Measurements from ENCODE around the gene LDLRAD1. TPM values are rescaled to one million over a fixed set of nuclear protein-coding genes. Genes with fewer than 3 reads are reported as not detected.

The LDLRAD1 gene
- total and polyA plus RNA-seq, 10 of the 15 experiments (the other 5 are each of a cell fraction or from before 2014, with no cell fraction given): not detected

- ChIA-PET SMC1A (ENCODE audit: uncharacterized antibody, unreplicated experiment) (no interaction called here), CTCF (no interaction called here), RAD21 (ENCODE audit: unreplicated experiment) (no interaction called here), POLR2A (no interaction called here)
- Histone ChIP-seq H3K4me2 (ENCODE audit: control insufficient read depth, insufficient read depth) (no peak overlapping the region), H2AFZ (ENCODE audit: control insufficient read depth, low read depth, low read length) (no peak overlapping the region), H3K4me1 (ENCODE audit: control insufficient read depth, insufficient read depth, low read length) (no peaks in the 10 kb centered on the region), H3K9ac (ENCODE audit: control insufficient read depth, insufficient read depth, low read length) (no peak overlapping the region), H4K20me1 (ENCODE audit: control insufficient read depth, insufficient read depth) (no peaks in the 10 kb centered on the region), H3K79me2 (ENCODE audit: control insufficient read depth, insufficient read depth, low read length) (no peaks in the 10 kb centered on the region), H3K27me3 (replicated peaks in 1 of 2; ENCODE audit: control insufficient read depth in 2 of 2, insufficient read depth in 2 of 2, low read length in 1 of 2) (no peaks in the 10 kb centered on the region), H3K27ac (ENCODE audit: control insufficient read depth, insufficient read depth) (no peak overlapping the region), H3K9me3 (replicated peaks; ENCODE audit: control insufficient read depth, insufficient read depth, low read length) (no peaks in the 10 kb centered on the region), H3K4me3 (no peak overlapping the region), H3K36me3 (ENCODE audit: control insufficient read depth in 2 of 2, insufficient read depth in 2 of 2, low read length in 1 of 2) (peaks cover 3 to 13% of the 10 kb centered on the region in 2 experiments)
- WGBS (ENCODE audit: insufficient coverage, insufficient replicate concordance, low lambda C conversion rate, missing lambda C conversion rate): 72% methylated on average over 2 of the region's 2 CpGs
- TF ChIP-seq IRF5 (IDR thresholded peaks at IDR 0.05; ENCODE audit: borderline replicate concordance): no peak
- TF ChIP-seq RCOR1 (conservative IDR thresholded peaks at IDR 0.05; ENCODE audit: low read depth, low read length): no peak
- no peak for TF ChIP-seq NFYA (IDR thresholded peaks at IDR 0.05; ENCODE audit: borderline replicate concordance, low read depth, low read length)
- TF ChIP-seq PKNOX1 (IDR thresholded peaks at IDR 0.05): no peak
- TF ChIP-seq EGR1 (IDR thresholded peaks at IDR 0.05; ENCODE audit: borderline replicate concordance in 1 of 2, low read depth in 2 of 2, low read length in 2 of 2): no peak
- no peak for TF ChIP-seq CBX5 (IDR thresholded peaks at IDR 0.05; ENCODE audit: low read depth)
- no peak for TF ChIP-seq SREBF1 (IDR thresholded peaks at IDR 0.05; ENCODE audit: low read length)
- TF ChIP-seq ZBTB4 (CRISPR knock-in tag; IDR thresholded peaks at IDR 0.05): no peak
- TF ChIP-seq FOXK2 (IDR thresholded peaks at IDR 0.05): no peak
- TF ChIP-seq MYC (IDR thresholded peaks at IDR 0.05; ENCODE audit: insufficient read depth, insufficient read length, insufficient replicate concordance, low read length, severe bottlenecking): no peak
- TF ChIP-seq SRF (IDR thresholded peaks at IDR 0.05; ENCODE audit: low read depth in 2 of 2, low read length in 2 of 2): no peak
- no peak for TF ChIP-seq ZNF207 (IDR thresholded peaks at IDR 0.05; ENCODE audit: borderline replicate concordance)
- TF ChIP-seq E4F1 (IDR thresholded peaks at IDR 0.05; ENCODE audit: borderline replicate concordance, partially characterized antibody): no peak
- no peak for TF ChIP-seq EP300 (IDR thresholded peaks at IDR 0.05; ENCODE audit: borderline replicate concordance in 1 of 2, control insufficient read depth in 1 of 2, low read depth in 2 of 2, low read length in 2 of 2)
- TF ChIP-seq RFX5 (IDR thresholded peaks at IDR 0.05; ENCODE audit: low read depth, low read length): no peak
- no peak for FAIRE-seq
- intact Hi-C loops (cut with micrococcal nuclease; ENCODE audit: unreplicated experiment) (no loop called here), in situ Hi-C loops (cut with MboI) (loop anchor here (25.0 kb wide), 1 partner anchor 481 kb away; no protein-coding TSS in a partner anchor)
- no peak for DNase-seq (ENCODE audit: low read depth, low spot score)
- no peak for ATAC-seq
- BruUV-seq (replicated peaks): no TSS peak
Measured at GRCh38 chr1:53968125-53968513, 49.9 kb downstream of the LDLRAD1 start.
